GM23338 (cell line): ENCODE data around the gene FGD3. TPM values are rescaled to one million over a fixed set of nuclear protein-coding genes. Genes with fewer than 3 reads are reported as not detected.

ENCODE experiments used
- ATAC-seq: fragments of 200-7000 bp; cut with Tn5 transposase; 3 replicates; pipeline ENCODE4 v1.9.1; 2020
- DNase-seq: peaks from one replicate; pipeline ENCODE4 v3.0.0-alpha.2; 2015; ENCODE audit warnings: low spot score
- H2AFZ ChIP-seq: fragments of 200-600 bp; sonication (generic); 2 replicates; pipeline ENCODE4 v1.8.0; 2016; ENCODE audit warnings: antibody characterized with exemption, mild to moderate bottlenecking, moderate library complexity
- H3F3A ChIP-seq: fragments of 200-600 bp; sonication (generic); replicated peaks from 2 replicates; pipeline ENCODE4 v1.8.0; 2017; ENCODE audit warnings: antibody characterized with exemption, mixed run types, low read depth
- H3K27ac ChIP-seq: fragments of 200-600 bp; sonication (generic); 2 replicates; pipeline ENCODE4 v1.6.1; 2016; ENCODE audit warnings: low read depth
- H3K27me3 ChIP-seq: fragments of 200-600 bp; sonication (generic); 2 replicates; pipeline ENCODE4 v1.8.0; 2016; ENCODE audit warnings: mild to moderate bottlenecking, mixed run types, moderate library complexity; ENCODE audit not compliant: insufficient read depth
- H3K36me3 ChIP-seq: fragments of 200-600 bp; sonication (generic); 2 replicates; pipeline ENCODE4 v1.8.0; 2016; ENCODE audit warnings: mild to moderate bottlenecking; ENCODE audit not compliant: insufficient read depth
- H3K4me1 ChIP-seq: fragments of 200-600 bp; sonication (generic); 2 replicates; pipeline ENCODE4 v1.8.0; 2016; ENCODE audit warnings: mild to moderate bottlenecking, moderate library complexity; ENCODE audit not compliant: insufficient read depth
- H3K4me2 ChIP-seq: fragments of 200-600 bp; sonication (generic); 2 replicates; pipeline ENCODE4 v1.7.1; 2017; ENCODE audit warnings: mixed run types
- H3K4me3 ChIP-seq: fragments of 200-600 bp; sonication (generic); 2 replicates; pipeline ENCODE4 v1.6.1; 2016; ENCODE audit warnings: mixed run types
- H3K79me2 ChIP-seq: fragments of 200-600 bp; sonication (generic); replicated peaks from 2 replicates; pipeline ENCODE4 v1.8.0; 2017; ENCODE audit warnings: mild to moderate bottlenecking; ENCODE audit not compliant: insufficient read depth
- H3K9me2 ChIP-seq: fragments of 200-600 bp; sonication (generic); 2 replicates; pipeline ENCODE4 v1.8.0; 2017; ENCODE audit not compliant: insufficient read depth
- H4K20me1 ChIP-seq: fragments of 200-600 bp; sonication (generic); replicated peaks from 2 replicates; pipeline ENCODE4 v1.8.0; 2017; ENCODE audit warnings: mild to moderate bottlenecking; ENCODE audit not compliant: insufficient read depth
- H3K27ac Mint-ChIP-seq: 2 replicates; pipeline ENCODE4 v1.8.0; 2020; ENCODE audit warnings: inconsistent platforms, mild to moderate bottlenecking, moderate library complexity, mixed read lengths
- H3K27me3 Mint-ChIP-seq: 3 replicates; pipeline ENCODE4 v1.8.0; 2022; ENCODE audit warnings: low read depth, mild to moderate bottlenecking, moderate library complexity, mixed read lengths, inconsistent platforms; ENCODE audit not compliant: insufficient read depth, poor library complexity
- H3K36me3 Mint-ChIP-seq: 3 replicates; pipeline ENCODE4 v1.8.0; 2021; ENCODE audit warnings: low read depth, mild to moderate bottlenecking, inconsistent platforms, moderate library complexity, mixed read lengths
- H3K4me1 Mint-ChIP-seq: 3 replicates; pipeline ENCODE4 v1.8.0; 2020; ENCODE audit warnings: mild to moderate bottlenecking, inconsistent platforms, mixed read lengths
- H3K4me3 Mint-ChIP-seq: 3 replicates; pipeline ENCODE4 v1.8.0; 2021; ENCODE audit warnings: moderate library complexity, mild to moderate bottlenecking, inconsistent platforms, mixed read lengths
- H3K9me3 Mint-ChIP-seq: 3 replicates; pipeline ENCODE4 v1.8.0; 2020; ENCODE audit warnings: moderate library complexity, mild to moderate bottlenecking, inconsistent platforms, mixed read lengths
- CREB1 ChIP-seq: fragments of 250-450 bp; sonication (Bioruptor Pico); IDR thresholded peaks from 2 replicates; pipeline ENCODE4 v1.5.0; 2020; ENCODE audit warnings: low read depth, mild to moderate bottlenecking, moderate library complexity
- CTCF ChIP-seq, 2 experiments: fragments of 200-600 bp in 1 of 2; sonication (generic) in 1 of 2; conservative IDR thresholded peaks; 2 replicates each; pipeline versions ENCODE4 v1.5.1 to v1.6.1; 2016 to 2017; ENCODE audit warnings: antibody characterized with exemption in 2 of 2, low read depth in 2 of 2, mild to moderate bottlenecking in 2 of 2, moderate library complexity in 1 of 2
- ETS1 ChIP-seq: IDR thresholded peaks from 2 replicates; pipeline ENCODE4 v1.6.1; 2016; ENCODE audit warnings: antibody characterized with exemption
- EZH2 ChIP-seq: fragments of 200-600 bp; sonication (generic); IDR thresholded peaks from one replicate; pipeline ENCODE4 v1.8.0; 2017; ENCODE audit warnings: antibody characterized with exemption, mild to moderate bottlenecking, low read depth; ENCODE audit not compliant: unreplicated experiment
- JUNB ChIP-seq: IDR thresholded peaks from one replicate; pipeline ENCODE4 v1.6.1; 2016; ENCODE audit warnings: antibody characterized with exemption; ENCODE audit not compliant: unreplicated experiment
- POLR2AphosphoS5 ChIP-seq: IDR thresholded peaks from 2 replicates; pipeline ENCODE4 v1.6.1; 2016; ENCODE audit warnings: antibody characterized with exemption, low read depth
- STAT1 ChIP-seq: IDR thresholded peaks from one replicate; pipeline ENCODE4 v1.6.1; 2016; ENCODE audit warnings: antibody characterized with exemption; ENCODE audit not compliant: unreplicated experiment
- ZNF331 ChIP-seq: fragments of 250-450 bp; sonication (Bioruptor Pico); IDR thresholded peaks from 2 replicates; pipeline ENCODE4 v1.5.0; 2020; ENCODE audit warnings: low read depth, mild to moderate bottlenecking, moderate library complexity
- ZNF462 ChIP-seq: fragments of 250-450 bp; sonication (Bioruptor Pico); IDR thresholded peaks from 2 replicates; pipeline ENCODE4 v1.5.0; 2020; ENCODE audit warnings: mild to moderate bottlenecking, moderate library complexity
- polyA plus RNA-seq: library from polyadenylated mRNA; unstranded; fragments of >200 nt; fragmentation: Nextera tagmentation; extraction: Ambion mirVana; gene quantifications from 2 replicates; pipeline ENCODE4 v1.2.1, GENCODE V29; 2016
- total RNA-seq: library from RNA; depleted of rRNA; stranded (reverse); fragments of >200 nt; shearing (Covaris generic); gene quantifications from 2 replicates; pipeline ENCODE4 v1.2.3, GENCODE V29; 2014

Gene FGD3
- total and polyA plus RNA-seq, 2 experiments from 2014 or later: 0.95 to 1.7 TPM

- H3K9me2 ChIP-seq: no peaks in the 10 kb centered on the region
- Mint-ChIP-seq H3K4me3 (no peak overlapping the region), H3K27ac (no peak overlapping the region), H3K36me3 (no peaks in the 10 kb centered on the region), H3K27me3 (peaks cover 13% of the 10 kb centered on the region), H3K4me1 (peaks cover 6% of the 10 kb centered on the region), H3K9me3 (no peaks in the 10 kb centered on the region; the same call in 2 of the 3 replicates)
- H4K20me1 ChIP-seq: no peaks in the 10 kb centered on the region
- H3K4me2 ChIP-seq: no peak overlapping the region
- H3F3A ChIP-seq: no peaks in the 10 kb centered on the region
- no peak overlapping the region for H3K4me3 ChIP-seq
- no peaks in the 10 kb centered on the region for H3K36me3 ChIP-seq
- no peaks in the 10 kb centered on the region for H3K79me2 ChIP-seq
- H3K27ac ChIP-seq: no peak overlapping the region
- TF ChIP-seq JUNB: no peak
- TF ChIP-seq EZH2: no peak
- no peaks in the 10 kb centered on the region for H3K4me1 ChIP-seq
- no peaks in the 10 kb centered on the region for H3K27me3 ChIP-seq
- ATAC-seq: no peak
- no peak for DNase-seq
- H2AFZ ChIP-seq: no peak overlapping the region
These were observed 119.8 kb downstream of the FGD3 start for GRCh38 chr9:93066978-93067603.

GRCh38 chr9:93068956-93069355 is 121.6 kb downstream of the FGD3 start:
- Mint-ChIP-seq H3K36me3 (no peaks in the 10 kb centered on the region), H3K4me1 (no peaks in the 10 kb centered on the region), H3K4me3 (no peak overlapping the region), H3K27ac (no peak overlapping the region), H3K9me3 (no peaks in the 10 kb centered on the region; the same call in 2 of the 3 replicates), H3K27me3 (peaks cover 13% of the 10 kb centered on the region)
- Histone ChIP-seq H4K20me1 (no peaks in the 10 kb centered on the region), H2AFZ (no peak overlapping the region), H3K4me1 (no peaks in the 10 kb centered on the region), H3K27ac (no peak overlapping the region), H3K4me2 (no peak overlapping the region), H3F3A (no peaks in the 10 kb centered on the region), H3K9me2 (no peaks in the 10 kb centered on the region), H3K79me2 (no peaks in the 10 kb centered on the region), H3K27me3 (no peaks in the 10 kb centered on the region), H3K4me3 (no peak overlapping the region), H3K36me3 (no peaks in the 10 kb centered on the region)
- DNase-seq: no peak
- ATAC-seq: no peak
- TF ChIP-seq POLR2AphosphoS5: no peak
- TF ChIP-seq ZNF462 (CRISPR knock-in tag): no peak
- no peak for TF ChIP-seq EZH2
- TF ChIP-seq ETS1: no peak
- no peak for TF ChIP-seq JUNB
- no peak for TF ChIP-seq CTCF (conservative IDR thresholded peaks at IDR 0.05; ENCODE audit: low read depth in 2 of 2)
- no peak for TF ChIP-seq CREB1 (CRISPR knock-in tag)
- TF ChIP-seq ZNF331 (CRISPR knock-in tag): no peak
- TF ChIP-seq STAT1: no peak
